PC-3 (cell line): ENCODE results near the gene TCF7L1. TPM values are rescaled to one million over a fixed set of nuclear protein-coding genes. Genes with fewer than 3 reads are reported as not detected.

Experiments used
- ATAC-seq: fragments of 200-7000 bp; cut with Tn5 transposase; 2 replicates; pipeline ENCODE4 v1.9.1; 2020; ENCODE audit warnings: mild to moderate bottlenecking, moderate library complexity
- BruUV-seq: library from RNA; stranded (reverse); fragments of 400-500 nt; replicated peaks from 2 replicates; lab custom pipeline; 2021; lab: Mats Ljungman, UMichigan
- CTCF ChIA-PET: fragments of 300-600 bp; sonication (Branson Sonifier 250); formaldehyde crosslinking; loops from one replicate; lab custom pipeline; 2022; ENCODE audit warnings: antibody characterized with exemption; lab: Charles Lee
- POLR2A ChIA-PET: fragments of 300-600 bp; sonication (Branson Sonifier 250); formaldehyde crosslinking; loops from one replicate; lab custom pipeline; 2022; ENCODE audit warnings: antibody characterized with exemption; ENCODE audit not compliant: unreplicated experiment; lab: Charles Lee
- DNase-seq: peaks from one replicate; pipeline ENCODE4 v3.0.0-alpha.2; 2015
- H2AFZ ChIP-seq: fragments of 300-600 bp; sonication (generic); 2 replicates; pipeline ENCODE4 v1.6.0; 2016; ENCODE audit warnings: antibody characterized with exemption, low read length
- H3F3A ChIP-seq: fragments of 300-600 bp; sonication (generic); one replicate; pipeline ENCODE4 v1.6.0; 2017; ENCODE audit warnings: antibody characterized with exemption, low read length, control low read depth, mild to moderate bottlenecking; ENCODE audit not compliant: unreplicated experiment
- H3K27ac ChIP-seq: fragments of 300-600 bp; sonication (generic); 2 replicates; pipeline ENCODE4 v1.5.1; 2016; ENCODE audit warnings: mild to moderate bottlenecking, low read length
- H3K27me3 ChIP-seq: fragments of 300-600 bp; sonication (generic); 2 replicates; pipeline ENCODE4 v1.6.1; 2016; ENCODE audit warnings: low read length, mixed read lengths
- H3K36me3 ChIP-seq: fragments of 300-600 bp; sonication (generic); 2 replicates; pipeline ENCODE4 v1.6.1; 2016; ENCODE audit warnings: low read depth, mixed run types, low read length, mixed read lengths
- H3K4me1 ChIP-seq: fragments of 300-600 bp; sonication (generic); 2 replicates; pipeline ENCODE4 v1.5.1; 2016; ENCODE audit warnings: low read length; ENCODE audit not compliant: insufficient read depth
- H3K4me2 ChIP-seq: fragments of 300-600 bp; sonication (generic); 2 replicates; pipeline ENCODE4 v1.6.0; 2016; ENCODE audit warnings: low read length
- H3K4me3 ChIP-seq: fragments of 300-600 bp; sonication (generic); 2 replicates; pipeline ENCODE4 v1.5.1; 2016; ENCODE audit warnings: mild to moderate bottlenecking, low read length, mixed read lengths
- H3K79me2 ChIP-seq: fragments of 300-600 bp; sonication (generic); 2 replicates; pipeline ENCODE4 v1.6.1; 2017; ENCODE audit warnings: low read length, mixed read lengths
- H3K9ac ChIP-seq: fragments of 300-600 bp; sonication (generic); 2 replicates; pipeline ENCODE4 v1.6.0; 2016; ENCODE audit warnings: mild to moderate bottlenecking, low read length
- H3K9me2 ChIP-seq: fragments of 300-600 bp; sonication (generic); replicated peaks from 2 replicates; pipeline ENCODE4 v1.6.1; 2016; ENCODE audit warnings: mixed run types, low read length, mixed read lengths
- H3K9me3 ChIP-seq: fragments of 300-600 bp; sonication (generic); 2 replicates; pipeline ENCODE4 v1.6.1; 2016; ENCODE audit warnings: low read length, mixed read lengths
- H4K20me1 ChIP-seq: fragments of 300-600 bp; sonication (generic); 2 replicates; pipeline ENCODE4 v1.6.1; 2016; ENCODE audit warnings: low read length, mixed read lengths
- EZH2 ChIP-seq: fragments of 300-600 bp; sonication (generic); IDR thresholded peaks from one replicate; pipeline ENCODE4 v1.6.1; 2017; ENCODE audit warnings: antibody characterized with exemption, mild to moderate bottlenecking, low read length; ENCODE audit not compliant: unreplicated experiment
- EZH2phosphoT487 ChIP-seq: fragments of 300-600 bp; sonication (generic); IDR thresholded peaks from 2 replicates; pipeline ENCODE4 v1.6.1; 2018; ENCODE audit warnings: mild to moderate bottlenecking, antibody characterized with exemption, low read length, borderline replicate concordance
- intact Hi-C: fragments of 100-400 bp; cut with micrococcal nuclease; formaldehyde crosslinking; loops from 2 replicates; pipeline ENCODE4 v1.9.0; 2023
- total RNA-seq: library from RNA; depleted of rRNA; stranded (reverse); fragments of >200 nt; gene quantifications from 2 replicates; pipeline ENCODE4 v1.2.3, GENCODE V29; 2014
- TF ChIP-seq, protein P1 (sequence below): fragments of 300-600 bp; sonication (generic); conservative IDR thresholded peaks from 2 replicates; pipeline ENCODE4 v1.5.1; 2017; ENCODE audit warnings: antibody characterized with exemption, low read depth, mild to moderate bottlenecking, low read length

TCF7L1 gene
- total RNA-seq, 1 experiment from 2014 or later = 1.8 TPM

DNA sequence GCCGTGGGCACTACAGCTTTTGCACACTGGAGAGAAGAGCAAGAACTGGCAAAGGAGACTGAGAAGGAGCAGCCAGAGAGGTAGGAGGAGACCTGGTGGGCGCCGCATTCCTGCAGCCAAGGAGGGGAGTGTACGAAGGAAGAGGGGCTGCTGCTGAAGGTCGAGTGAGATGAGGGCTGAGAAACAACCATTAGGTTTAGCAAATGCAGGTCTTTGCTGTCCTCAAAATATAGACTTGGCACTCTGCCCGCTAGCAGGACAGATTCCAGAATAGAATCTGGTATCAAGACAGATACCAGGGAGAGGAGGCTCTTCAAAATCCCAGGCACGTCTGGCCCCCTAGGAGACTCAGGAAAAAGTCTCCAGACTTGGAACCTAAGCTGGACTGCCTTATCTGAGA lies 111.6 kb downstream of the TCF7L1 start:
- H3K27ac ChIP-seq = no peak overlapping the region
- H3K79me2 ChIP-seq = no peaks in the 10 kb centered on the region
- no peaks in the 10 kb centered on the region for H3K27me3 ChIP-seq
- ATAC-seq = no peak
- peaks cover 18% of the 10 kb centered on the region for H3K4me1 ChIP-seq
- no peak overlapping the region for H3K9ac ChIP-seq
- no peak overlapping the region for H3K4me2 ChIP-seq
- no peak overlapping the region for H2AFZ ChIP-seq
- no peaks in the 10 kb centered on the region for H4K20me1 ChIP-seq
- DNase-seq = no peak
- TF ChIP-seq, protein P1, sequence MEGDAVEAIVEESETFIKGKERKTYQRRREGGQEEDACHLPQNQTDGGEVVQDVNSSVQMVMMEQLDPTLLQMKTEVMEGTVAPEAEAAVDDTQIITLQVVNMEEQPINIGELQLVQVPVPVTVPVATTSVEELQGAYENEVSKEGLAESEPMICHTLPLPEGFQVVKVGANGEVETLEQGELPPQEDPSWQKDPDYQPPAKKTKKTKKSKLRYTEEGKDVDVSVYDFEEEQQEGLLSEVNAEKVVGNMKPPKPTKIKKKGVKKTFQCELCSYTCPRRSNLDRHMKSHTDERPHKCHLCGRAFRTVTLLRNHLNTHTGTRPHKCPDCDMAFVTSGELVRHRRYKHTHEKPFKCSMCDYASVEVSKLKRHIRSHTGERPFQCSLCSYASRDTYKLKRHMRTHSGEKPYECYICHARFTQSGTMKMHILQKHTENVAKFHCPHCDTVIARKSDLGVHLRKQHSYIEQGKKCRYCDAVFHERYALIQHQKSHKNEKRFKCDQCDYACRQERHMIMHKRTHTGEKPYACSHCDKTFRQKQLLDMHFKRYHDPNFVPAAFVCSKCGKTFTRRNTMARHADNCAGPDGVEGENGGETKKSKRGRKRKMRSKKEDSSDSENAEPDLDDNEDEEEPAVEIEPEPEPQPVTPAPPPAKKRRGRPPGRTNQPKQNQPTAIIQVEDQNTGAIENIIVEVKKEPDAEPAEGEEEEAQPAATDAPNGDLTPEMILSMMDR = no peak
- TF ChIP-seq EZH2phosphoT487 (no peak), EZH2 (no peak)
- ChIA-PET CTCF (no interaction called here), POLR2A (no interaction called here)
- H3K4me3 ChIP-seq = no peak overlapping the region
- no peaks in the 10 kb centered on the region for H3F3A ChIP-seq
- H3K9me3 ChIP-seq = no peaks in the 10 kb centered on the region
- intact Hi-C loops = loop anchor here (5.0 kb wide), 1 partner anchor 68 kb away; no protein-coding TSS in a partner anchor
- H3K9me2 ChIP-seq = no peaks in the 10 kb centered on the region
- no TSS peak for BruUV-seq
- H3K36me3 ChIP-seq = no peaks in the 10 kb centered on the region

GRCh38 chr2:85245891-85246290 lies 112.7 kb downstream of the TCF7L1 start:
- Histone ChIP-seq H2AFZ (no peak overlapping the region), H4K20me1 (no peaks in the 10 kb centered on the region), H3K4me2 (no peak overlapping the region), H3K9me3 (no peaks in the 10 kb centered on the region), H3K36me3 (no peaks in the 10 kb centered on the region), H3K27me3 (no peaks in the 10 kb centered on the region), H3K4me1 (peaks cover 20% of the 10 kb centered on the region), H3F3A (no peaks in the 10 kb centered on the region), H3K9me2 (no peaks in the 10 kb centered on the region), H3K27ac (no peak overlapping the region), H3K9ac (no peak overlapping the region), H3K79me2 (no peaks in the 10 kb centered on the region), H3K4me3 (no peak overlapping the region)
- ATAC-seq (no peak), DNase-seq (no peak)
- no TSS peak for BruUV-seq
- TF ChIP-seq, protein P1 = no peak
- TF ChIP-seq EZH2phosphoT487 (no peak), EZH2 (no peak)
- intact Hi-C loops = loop anchor here (5.0 kb wide), 1 partner anchor 69 kb away; no protein-coding TSS in a partner anchor
- CTCF ChIA-PET = no interaction called here
- POLR2A ChIA-PET = no interaction called here

- Histone ChIP-seq H3K4me3 (no peak overlapping the region), H3K9me2 (no peaks in the 10 kb centered on the region), H2AFZ (no peak overlapping the region), H3K27ac (no peak overlapping the region), H3K36me3 (no peaks in the 10 kb centered on the region), H3F3A (no peaks in the 10 kb centered on the region), H3K27me3 (no peaks in the 10 kb centered on the region), H4K20me1 (no peaks in the 10 kb centered on the region), H3K4me1 (peaks cover 20% of the 10 kb centered on the region), H3K9me3 (no peaks in the 10 kb centered on the region), H3K9ac (no peak overlapping the region), H3K4me2 (no peak overlapping the region), H3K79me2 (no peaks in the 10 kb centered on the region)
- ATAC-seq = no peak
- POLR2A ChIA-PET = no interaction called here
- TF ChIP-seq EZH2phosphoT487 (no peak), EZH2 (no peak)
- TF ChIP-seq, protein P1 = no peak
- BruUV-seq = no TSS peak
- CTCF ChIA-PET = no interaction called here
- no peak for DNase-seq
- intact Hi-C loops = loop anchor here (5.0 kb wide), 1 partner anchor 69 kb away; no protein-coding TSS in a partner anchor
Observed at GRCh38 chr2:85246348-85246747, 113.2 kb downstream of the TCF7L1 start.
